Stimulated activated CD8-positive, alpha-beta memory T cell treated with anti-CD3 and anti-CD28 coated beads, Interleukin-7, amount 100 ng/mL, for 1 hour (primary cell): Measurements from ENCODE around the gene CHML.

Experiments used
- DNase-seq, 2 donors: peaks; one replicate each; pipeline ENCODE4 v3.0.0-alpha.2; 2020; ENCODE audit warnings: low read depth in 2 of 2

Gene CHML

DNA sequence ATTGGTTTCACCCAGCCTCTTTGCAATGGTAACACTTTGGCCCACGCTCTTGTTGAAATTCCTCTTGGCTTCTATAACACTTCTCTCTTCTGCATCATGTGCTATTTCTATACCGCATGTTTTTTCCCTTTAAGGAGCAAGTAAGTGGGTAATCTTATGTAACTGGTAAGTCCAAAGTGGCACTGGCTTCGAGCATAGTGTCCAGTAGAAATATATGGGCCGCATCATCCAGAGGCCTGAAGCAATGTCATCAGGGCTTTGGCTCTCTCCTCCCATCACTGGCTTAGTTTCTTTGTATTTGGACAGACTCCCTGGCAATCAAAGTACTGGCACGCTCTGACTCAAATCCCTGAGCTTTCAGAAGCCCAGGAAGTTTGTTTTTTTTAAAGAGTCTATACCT, 17.5 kb downstream of the CHML start:
- no peak for DNase-seq

DNA sequence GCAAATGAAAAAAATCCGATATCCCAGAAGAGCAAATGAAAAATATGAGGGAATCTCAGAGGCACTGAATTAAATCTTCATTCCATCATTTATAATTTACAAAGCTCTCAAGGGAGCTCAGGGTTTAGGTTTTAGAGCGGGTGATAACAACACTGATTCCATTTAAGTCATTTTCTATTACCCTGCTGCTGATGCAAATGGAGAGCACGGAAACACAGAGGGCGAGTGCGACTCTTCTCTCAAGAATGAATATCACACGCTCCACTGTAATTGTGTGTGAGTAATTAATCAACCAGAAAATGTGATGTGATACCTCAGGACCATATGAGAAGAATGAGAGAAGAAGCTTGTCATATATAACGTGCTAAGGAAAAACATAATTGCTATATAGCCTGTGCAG, 22.7 kb downstream of the CHML start:
- DNase-seq = no peak

DNA sequence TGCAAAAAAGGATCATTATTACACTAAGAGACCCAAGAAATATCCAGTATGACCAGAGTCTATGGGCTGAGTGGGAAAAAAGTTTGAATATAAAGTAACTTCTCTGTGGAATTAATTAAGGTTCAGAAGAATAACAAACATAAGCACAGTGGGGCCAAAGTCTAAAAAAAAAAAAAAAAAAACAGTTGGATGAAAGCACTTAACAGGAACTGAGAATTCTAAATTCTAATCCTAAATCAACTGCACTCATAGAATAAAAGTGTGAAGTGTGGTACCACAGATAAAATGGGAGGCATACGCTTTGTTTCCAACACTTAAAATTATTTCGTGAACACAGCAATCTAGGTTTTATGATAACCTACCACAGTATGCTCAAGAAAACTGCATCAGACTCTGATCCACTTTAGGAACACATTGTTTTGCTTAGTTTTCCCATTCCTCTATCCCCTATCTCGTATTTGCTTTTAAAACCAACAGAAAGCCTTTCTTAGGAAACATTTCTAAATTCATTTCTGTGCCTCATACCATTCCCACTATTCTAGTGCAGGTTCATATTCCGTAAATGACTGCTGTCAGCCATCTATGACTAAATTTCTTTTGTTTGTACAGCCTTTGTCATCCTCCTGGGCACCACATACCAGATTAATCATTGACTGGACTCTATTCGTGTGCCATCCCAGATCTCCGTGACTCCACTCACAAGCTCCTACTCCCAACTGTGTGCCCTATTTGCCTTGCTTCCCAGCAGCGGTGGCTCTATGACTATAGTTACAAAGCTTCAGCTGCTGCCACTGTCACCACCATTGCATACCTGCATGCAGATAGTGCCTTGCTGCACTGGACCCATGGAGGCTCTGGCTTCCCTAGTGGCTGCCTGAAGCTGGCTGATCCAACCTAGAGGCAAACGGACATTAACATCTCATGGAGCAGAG, 24.9 kb downstream of the CHML start:
- no peak for DNase-seq

DNA sequence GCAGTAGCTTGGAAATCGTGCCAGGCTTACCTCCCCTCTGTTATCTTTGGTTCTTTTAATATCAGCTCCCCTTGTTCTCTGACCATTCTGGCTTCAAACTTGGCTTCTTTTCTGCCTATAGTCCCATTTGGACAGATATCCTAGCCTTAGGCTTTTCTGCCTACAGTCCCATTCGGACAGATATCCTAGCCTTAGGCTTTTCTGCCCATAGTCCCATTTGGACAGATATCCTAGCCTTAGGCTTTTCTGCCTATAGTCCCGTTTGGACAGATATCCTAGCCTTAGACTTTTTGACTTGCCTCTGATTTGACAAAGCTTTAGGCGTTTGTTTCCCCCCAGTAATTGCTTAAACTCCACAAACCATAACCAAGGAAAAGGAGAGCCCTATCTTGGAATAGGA, 25.6 kb downstream of the CHML start:
- no peak for DNase-seq

DNA sequence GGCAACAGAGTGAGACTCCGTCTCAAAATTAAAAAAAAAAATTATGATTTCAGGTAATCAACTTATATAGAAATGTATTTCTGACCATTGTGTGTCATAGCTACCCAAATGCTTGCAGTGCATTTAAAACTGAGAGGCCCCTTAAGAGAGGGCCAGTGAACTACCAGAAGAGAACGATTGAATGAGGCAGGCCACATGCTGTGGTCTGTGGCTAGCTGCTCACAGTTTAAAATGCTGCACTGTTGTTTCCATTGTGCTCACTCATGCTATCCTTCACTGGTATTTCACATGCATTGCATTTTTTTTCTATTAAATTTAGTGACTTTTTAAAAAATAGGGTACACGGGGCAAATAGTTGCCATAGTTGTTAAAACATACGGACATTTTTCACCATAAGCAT, 26.0 kb downstream of the CHML start:
- DNase-seq = no peak

DNA sequence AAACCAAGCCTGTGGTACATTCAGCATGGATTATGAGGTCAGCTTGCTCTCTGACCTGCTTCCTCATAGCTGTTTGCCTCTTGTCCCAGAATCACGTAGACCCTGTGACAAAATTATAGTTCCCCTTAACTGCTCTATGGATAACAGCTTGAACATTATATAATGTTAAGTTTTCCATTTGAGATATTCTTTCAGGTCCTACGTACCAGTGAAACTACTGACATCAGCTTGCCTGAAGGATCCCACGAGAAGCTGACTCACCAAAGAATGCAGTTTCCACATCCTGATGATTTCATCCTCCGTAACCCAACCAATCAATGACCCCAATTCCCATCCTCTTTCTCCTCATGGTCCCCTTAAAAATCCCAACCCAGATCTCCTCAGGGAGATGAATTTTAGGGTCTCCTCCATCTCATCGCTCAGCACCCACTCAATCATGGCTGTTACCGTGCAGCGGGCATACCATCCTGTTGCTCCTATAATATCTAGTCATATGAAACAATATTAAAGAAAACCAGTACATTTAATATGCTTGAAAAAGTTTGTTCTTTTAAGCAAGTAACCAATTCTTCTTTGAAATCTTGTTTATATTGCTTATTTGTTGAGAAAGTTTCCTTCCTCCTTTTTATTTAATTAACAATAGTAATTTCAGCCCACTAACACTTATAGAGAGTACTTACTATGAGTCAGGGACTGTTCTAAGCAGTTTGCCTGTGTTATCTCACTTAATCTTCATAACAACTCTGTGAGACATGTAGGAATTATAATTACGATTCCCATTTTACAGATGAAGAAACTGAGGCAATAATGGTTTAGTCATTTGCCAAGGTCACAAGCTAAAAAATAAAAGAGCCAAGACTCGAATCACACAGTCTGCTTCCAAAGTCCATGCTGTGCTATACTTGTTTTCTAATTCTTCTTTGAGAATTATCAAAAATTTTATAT, 27.4 kb downstream of the CHML start:
- DNase-seq = no peak

DNA sequence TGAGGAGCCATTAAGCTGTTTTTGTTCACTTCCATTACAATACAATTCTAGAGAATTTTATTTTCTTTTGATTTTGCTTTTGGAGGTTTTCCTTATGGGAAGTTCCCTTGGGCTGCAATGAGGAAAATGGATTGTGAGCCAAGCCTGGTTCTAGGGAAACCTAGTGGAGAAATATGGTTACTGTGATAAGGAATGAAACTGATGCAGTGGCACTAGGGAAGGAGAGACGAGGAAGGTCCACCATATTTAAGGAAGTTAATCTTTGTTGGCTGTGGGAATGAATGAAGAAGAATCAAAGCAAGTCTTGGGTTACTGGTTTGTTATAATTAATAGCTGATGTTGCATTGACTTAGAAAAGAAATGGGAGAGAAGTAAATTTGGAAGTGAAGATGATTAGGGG, 28.4 kb downstream of the CHML start:
- DNase-seq = no peak

DNA sequence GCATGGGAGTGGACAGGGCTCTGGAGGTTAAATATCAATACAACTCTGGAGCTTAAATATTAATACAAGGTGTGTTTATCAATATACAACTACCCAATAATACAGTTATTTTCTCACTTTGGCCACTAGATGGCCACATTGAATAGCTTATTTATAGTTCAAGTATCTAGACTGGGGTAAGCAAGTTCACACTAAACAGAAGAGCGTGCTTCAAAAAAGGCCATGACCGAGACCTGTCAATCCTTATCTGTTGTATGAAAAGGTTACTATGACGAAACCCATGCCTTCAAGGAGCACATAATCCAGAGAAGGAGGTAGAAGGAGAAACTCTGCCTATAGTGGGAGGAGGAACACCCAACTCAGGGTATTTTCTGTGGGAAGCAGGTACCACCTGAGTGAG, 29.1 kb downstream of the CHML start:
- no peak for DNase-seq

DNA sequence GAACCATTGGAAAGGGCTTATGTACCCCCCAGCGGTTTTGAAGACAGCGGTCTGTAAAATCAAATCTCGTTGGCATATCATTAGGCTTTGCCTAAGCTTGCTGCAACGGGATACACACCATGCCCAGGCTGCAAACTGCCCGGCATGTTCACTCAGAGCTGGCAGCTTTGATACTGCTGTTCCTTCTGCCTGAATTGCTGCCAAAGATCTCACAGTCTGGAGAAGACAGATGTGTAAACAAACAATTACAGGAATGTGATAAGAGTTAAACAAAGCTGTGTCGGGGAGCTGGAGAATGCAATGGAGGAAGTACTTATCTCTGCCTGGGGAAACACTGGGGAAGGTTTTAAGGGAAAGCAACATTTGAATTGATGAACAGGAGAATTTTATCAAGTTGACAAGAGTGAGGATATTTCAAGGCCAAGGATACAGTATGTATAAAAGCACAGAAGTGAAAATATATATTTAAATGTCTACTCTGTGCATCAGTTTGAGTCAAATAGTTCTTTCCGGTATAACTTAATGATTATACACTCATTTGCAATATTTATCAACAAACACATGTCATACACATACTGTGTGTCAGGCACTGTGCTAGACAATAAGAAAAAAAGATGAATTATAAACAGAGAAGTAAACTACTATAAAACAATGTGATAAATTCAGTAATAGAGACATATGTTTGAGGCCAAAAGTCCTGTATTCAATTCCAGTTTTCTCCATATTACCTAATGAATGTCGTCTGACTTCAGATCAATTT, 29.9 kb downstream of the CHML start:
- DNase-seq = no peak

DNA sequence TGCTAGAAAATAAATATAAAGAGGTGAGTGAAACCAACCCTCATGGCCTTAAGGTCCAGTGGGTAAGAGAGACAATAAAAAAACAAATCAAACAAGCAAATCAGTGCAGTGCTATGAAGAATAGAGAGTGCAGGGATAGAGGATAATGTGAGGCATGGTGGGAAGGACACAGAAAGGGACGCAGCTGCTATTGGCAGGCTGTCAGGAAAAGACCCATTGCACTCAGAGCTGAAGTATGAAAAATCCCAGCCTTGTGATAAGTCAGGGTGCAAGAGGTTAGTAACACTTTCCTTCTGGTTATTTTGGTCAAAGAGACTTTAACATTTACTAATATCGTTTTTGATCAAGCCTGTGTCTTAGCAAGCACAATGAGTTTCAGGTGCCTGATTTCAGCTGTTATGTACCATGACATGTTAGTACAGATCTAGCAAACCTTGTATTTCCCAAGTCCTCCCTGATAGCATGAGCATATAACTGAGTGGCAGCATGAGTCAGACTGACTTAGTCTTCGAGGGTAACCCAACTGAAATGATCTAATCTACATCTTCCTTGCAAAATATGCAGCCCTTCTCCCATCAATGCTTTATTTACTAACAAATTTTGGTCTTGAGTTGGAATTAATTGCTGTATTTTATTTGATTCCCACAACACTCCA, 31.7 kb downstream of the CHML start:
- no peak for DNase-seq

DNA sequence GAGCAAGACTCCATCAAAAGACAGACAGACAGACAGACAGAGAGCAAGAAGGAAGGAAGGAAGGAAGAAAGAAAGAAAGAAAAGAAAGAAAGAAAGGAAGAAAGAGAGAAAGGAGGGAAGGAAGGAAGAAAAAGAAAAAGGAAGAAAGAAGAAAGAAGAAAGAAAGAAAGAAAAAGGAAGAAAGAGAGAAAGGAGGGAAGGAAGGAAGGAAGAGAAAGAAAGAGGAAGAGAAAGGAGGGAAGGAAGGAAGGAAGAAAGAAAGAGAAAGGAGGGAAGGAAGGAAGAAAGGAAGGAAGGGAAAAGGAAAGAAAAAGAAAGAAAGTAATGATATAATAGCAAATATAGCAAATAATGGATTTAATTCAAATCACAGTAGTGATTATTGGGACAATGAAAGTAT, 32.7 kb downstream of the CHML start:
- no peak for DNase-seq

DNA sequence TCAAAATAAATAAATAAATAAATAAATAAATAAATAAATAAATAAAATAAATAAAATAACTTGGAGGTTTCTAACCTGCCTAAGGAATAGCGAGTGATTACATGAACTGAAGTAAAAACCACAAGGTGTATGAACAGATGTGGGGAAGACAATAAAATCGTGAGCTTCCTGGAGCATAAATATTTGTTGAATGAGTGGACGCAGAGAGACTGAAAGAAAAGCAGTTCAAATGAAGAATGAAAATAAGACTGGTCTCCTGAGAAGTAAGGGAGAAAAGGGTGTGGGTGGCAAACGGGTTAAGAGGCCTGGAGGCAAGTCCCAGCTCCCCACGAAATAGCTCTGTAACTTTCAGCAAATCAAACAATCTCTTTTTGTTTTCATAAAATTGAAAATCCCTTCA, 33.6 kb downstream of the CHML start:
- DNase-seq = no peak

DNA sequence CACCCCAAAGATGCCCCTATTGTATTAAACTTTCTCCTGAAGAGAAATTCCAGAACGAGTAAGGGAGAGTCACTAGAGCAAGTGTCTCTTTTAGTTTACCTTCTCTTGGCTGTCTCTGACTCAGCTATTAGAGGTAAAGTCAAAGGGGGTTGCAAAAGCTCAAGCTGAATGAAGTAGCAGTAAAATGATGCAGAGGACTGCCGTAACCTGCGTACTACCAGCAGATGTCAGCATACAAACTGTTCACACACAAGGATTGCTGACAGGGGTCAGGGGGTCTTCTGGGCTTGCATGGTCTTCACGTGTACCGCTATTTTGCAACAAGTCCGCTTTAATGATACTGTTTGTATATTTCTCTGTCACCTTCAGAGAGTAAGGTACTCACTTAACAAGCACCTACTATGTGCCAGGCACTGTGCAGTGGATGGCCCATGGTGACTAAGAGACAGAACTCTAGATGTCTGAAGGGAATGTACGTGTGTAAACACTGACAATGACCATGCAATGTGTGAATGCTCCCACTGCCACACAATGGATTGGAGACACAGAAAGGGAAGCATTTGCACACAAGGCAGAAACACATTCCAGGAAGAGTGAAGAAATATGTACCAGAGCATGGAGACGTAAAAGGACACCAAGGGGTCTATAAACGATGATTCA, 34.9 kb downstream of the CHML start:
- DNase-seq = no peak

DNA sequence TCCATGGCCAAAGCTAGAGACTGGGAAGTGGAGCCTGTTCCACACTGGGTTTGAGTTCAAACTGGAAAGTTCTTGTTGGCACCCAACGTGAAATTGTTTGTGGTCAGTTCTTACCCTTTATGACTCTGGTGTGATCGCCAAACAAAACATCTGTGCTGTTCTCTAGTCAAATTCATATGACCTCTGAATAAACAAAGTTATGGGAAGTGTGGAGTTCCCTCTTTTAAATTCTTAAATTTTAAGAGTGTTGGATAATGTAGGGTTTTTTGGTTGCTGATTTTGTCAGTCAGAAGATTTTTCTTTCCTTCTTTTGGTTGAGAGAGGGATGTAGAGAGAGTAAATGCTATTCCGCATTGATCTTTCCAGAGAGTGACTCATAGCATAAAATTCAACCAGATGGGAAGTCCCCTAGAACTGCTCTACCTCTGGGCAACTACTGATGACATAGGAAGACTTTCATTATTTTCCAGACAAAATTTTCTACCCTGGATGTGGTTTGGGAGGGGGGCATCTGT, 36.4 kb downstream of the CHML start:
- DNase-seq = no peak

DNA sequence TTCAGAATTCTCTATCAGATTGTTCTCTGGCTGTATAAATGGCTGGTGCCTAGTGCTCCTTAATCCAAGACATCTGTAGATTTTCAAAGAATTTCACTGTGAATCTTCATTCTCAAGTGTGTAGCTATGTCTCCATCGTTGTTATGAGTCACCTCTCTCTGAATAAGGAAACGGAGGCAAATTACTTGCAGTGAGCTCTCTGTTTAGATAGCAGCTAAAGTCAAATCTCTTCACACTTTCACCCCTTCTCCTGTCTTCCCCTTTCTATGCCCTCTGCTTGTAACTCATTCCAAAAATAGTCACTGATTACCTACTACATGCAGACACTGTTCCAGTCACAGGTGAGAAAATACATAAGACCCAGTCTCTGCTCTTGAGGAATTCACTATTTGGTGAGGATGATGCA, 39.7 kb downstream of the CHML start:
- DNase-seq = no peak

DNA sequence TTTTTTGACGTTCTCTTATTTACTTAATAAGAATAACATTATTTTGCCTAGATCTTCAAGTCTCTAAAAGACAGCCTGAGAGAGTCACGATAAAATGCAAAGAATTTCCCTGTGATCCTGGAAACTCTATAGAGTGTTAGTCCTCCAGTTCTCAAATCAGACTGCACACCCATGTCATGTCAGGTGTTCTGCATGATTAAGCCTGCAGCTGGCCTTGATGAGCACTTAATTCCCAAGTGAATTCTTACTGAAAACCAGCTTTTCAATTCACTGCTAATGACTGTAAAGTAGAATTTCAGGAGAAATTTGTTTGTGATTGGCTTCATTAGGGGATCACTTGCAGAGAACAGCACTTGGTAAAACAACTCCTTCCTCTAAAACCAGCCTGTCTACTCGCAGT, 41.9 kb downstream of the CHML start:
- DNase-seq = no peak

DNA sequence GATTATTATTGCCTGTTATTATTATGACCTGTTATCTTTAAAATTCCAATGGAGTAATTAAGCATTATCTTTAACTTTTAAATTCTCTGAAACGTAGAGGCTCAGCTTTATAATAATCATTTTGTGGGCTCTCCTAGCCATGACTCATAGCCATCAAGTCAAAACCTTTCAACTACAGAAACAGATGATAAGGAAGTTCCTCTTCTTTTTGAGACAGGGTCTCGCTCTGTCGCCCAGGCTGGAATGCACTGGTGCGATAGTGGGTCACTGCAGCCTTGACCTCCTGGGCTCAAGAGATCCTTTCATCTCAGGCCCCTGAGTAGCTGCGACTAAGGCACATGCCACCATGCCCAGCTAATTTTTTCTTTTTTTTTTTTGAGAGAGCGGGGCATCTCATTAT, 43.5 kb downstream of the CHML start:
- no peak for DNase-seq

DNA sequence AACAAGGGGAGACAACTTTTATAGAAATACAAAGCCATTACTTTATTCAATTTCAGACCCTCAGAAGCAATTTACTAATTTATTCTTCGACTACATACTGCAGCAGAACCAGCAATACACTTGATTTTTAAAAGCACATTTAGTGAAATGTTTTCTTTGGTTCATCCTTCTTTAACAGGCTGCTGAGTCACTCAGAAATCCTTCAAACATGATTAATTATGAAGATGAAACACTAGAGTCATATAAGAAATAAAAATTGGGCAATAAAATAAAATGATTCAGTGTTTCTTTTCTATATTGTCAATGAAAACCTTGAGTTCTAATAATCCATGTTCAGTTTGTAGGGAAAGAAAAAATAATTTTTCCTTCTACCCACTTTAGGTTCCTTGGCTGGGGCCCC, 47.0 kb downstream of the CHML start:
- no peak for DNase-seq

DNA sequence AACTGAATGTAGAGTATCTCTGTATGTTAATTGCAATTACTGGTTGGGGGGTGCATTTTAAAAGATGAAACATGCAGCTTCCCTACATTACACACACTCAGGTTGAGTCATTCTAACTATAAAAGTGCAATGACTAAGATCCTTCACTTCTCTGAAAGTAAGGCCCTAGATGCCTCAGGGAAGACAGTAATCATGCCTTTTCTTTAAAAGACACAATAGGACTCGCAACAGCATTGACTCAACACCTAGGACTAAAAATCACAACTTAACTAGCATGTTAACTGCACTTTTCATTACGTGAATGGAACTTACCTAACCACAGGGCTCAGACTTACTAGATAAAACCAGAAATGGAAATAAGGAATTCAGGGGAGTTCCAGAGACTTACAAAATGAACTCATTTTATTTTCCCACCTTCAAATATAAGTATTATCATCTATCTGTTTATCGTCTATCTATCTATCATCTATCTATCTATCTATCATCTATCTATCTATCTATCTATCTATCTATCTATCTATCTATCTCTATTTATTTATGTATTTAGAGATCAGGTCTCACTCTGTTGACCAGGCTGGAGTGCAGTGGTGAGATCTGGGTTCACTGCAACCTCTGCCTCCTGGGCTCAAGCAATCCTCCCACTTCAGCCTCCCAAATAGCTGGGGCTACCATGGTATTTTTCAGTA, 47.8 kb downstream of the CHML start:
- DNase-seq = no peak

DNA sequence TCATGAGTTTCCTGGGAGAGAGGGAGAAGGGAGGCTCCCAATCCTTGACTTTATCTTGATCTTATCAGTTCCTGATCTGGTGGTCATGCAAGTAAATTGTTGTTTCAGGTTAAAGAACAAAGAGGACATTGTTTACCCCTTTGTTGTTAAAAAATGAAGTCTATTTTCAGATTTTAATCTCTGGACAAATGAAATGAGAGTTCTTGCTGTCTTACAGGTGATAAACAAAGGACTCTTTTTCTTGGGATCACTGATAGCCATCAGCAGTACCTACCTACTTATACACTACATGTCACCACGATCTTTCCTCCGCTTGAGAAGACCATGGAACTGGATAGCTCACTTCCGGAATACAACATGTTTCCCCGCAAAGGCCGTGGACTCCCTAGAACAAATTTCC, 48.4 kb downstream of the CHML start:
- DNase-seq = no peak
